HepG2 (cell line): Measurements from ENCODE around the gene DUSP15.

Experiments
- HDAC6 ChIP-seq: fragments of 200-600 bp; sonication (generic); IDR thresholded peaks from 2 replicates; pipeline ENCODE4 v1.7.0; 2017; ENCODE audit warnings: mild to moderate bottlenecking, antibody characterized with exemption, low read length, low read depth
- KLF15 ChIP-seq: sonication (generic); formaldehyde crosslinking; IDR thresholded peaks from 2 replicates; pipeline ENCODE4 v1.8.1; 2023; ENCODE audit warnings: borderline replicate concordance, mild to moderate bottlenecking, inconsistent platforms, missing genetic modification reagents, mixed read lengths
- MEIS2 ChIP-seq: sonication (generic); formaldehyde crosslinking; IDR thresholded peaks from 2 replicates; pipeline ENCODE4 v1.9.0; 2021; ENCODE audit warnings: mild to moderate bottlenecking, missing genetic modification reagents
- TBP ChIP-seq: sonication (generic); formaldehyde crosslinking; IDR thresholded peaks from 2 replicates; pipeline ENCODE4 v1.5.0; 2020; ENCODE audit warnings: missing genetic modification reagents
- ZFP82 ChIP-seq: sonication (generic); formaldehyde crosslinking; IDR thresholded peaks from 2 replicates; pipeline ENCODE4 v1.5.1; 2020; ENCODE audit warnings: mild to moderate bottlenecking, missing genetic modification reagents, borderline replicate concordance
- ZNF383 ChIP-seq: sonication (generic); formaldehyde crosslinking; IDR thresholded peaks from 2 replicates; pipeline ENCODE4 v1.4.0; 2020; ENCODE audit warnings: missing genetic modification reagents, mild to moderate bottlenecking, borderline replicate concordance
- ZNF605 ChIP-seq: sonication (generic); formaldehyde crosslinking; IDR thresholded peaks from 2 replicates; pipeline ENCODE4 v1.8.0; 2022; ENCODE audit warnings: mild to moderate bottlenecking, missing genetic modification reagents
- TF ChIP-seq, protein P1 (sequence below): sonication (generic); formaldehyde crosslinking; IDR thresholded peaks from 2 replicates; pipeline ENCODE4 v1.4.0; 2020; ENCODE audit warnings: missing genetic modification reagents
- TF ChIP-seq, protein P2 (sequence below): sonication (generic); formaldehyde crosslinking; IDR thresholded peaks from 2 replicates; pipeline ENCODE4 v1.5.0; 2020; ENCODE audit warnings: mild to moderate bottlenecking, missing genetic modification reagents, moderate library complexity
- TF ChIP-seq, protein P3 (sequence below): sonication (generic); formaldehyde crosslinking; IDR thresholded peaks from 2 replicates; pipeline ENCODE4 v1.4.0; 2020; ENCODE audit warnings: missing genetic modification reagents

DNA sequence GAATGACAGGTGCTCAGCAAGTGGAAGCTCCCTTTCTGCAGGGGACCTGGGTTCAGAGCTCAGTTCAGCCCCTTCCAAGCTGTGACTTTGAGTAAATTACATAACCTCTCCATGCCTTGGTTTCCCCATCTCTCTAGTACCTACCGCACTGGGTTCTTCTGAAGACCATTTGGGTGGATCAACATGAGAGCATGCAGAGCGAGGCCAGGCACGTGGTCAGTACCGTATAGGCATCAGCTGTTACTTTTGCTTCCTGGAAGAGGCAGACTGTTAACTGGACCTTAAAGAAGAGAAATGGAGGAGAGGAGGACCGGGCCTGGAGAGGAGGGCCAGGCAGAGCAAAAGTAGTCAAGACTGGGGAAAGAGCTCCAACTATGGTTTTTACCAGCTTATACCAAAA lies 52.9 kb downstream of the DUSP15 start:
- TF ChIP-seq, protein P1, sequence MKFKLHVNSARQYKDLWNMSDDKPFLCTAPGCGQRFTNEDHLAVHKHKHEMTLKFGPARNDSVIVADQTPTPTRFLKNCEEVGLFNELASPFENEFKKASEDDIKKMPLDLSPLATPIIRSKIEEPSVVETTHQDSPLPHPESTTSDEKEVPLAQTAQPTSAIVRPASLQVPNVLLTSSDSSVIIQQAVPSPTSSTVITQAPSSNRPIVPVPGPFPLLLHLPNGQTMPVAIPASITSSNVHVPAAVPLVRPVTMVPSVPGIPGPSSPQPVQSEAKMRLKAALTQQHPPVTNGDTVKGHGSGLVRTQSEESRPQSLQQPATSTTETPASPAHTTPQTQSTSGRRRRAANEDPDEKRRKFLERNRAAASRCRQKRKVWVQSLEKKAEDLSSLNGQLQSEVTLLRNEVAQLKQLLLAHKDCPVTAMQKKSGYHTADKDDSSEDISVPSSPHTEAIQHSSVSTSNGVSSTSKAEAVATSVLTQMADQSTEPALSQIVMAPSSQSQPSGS (CRISPR knock-in tag): no peak
- TF ChIP-seq KLF15 (no peak), ZNF383 (no peak), ZNF605 (no peak), ZFP82 (CRISPR knock-in tag) (no peak), TBP (CRISPR knock-in tag) (no peak), HDAC6 (no peak), MEIS2 (CRISPR knock-in tag) (no peak)
- TF ChIP-seq, protein P2, sequence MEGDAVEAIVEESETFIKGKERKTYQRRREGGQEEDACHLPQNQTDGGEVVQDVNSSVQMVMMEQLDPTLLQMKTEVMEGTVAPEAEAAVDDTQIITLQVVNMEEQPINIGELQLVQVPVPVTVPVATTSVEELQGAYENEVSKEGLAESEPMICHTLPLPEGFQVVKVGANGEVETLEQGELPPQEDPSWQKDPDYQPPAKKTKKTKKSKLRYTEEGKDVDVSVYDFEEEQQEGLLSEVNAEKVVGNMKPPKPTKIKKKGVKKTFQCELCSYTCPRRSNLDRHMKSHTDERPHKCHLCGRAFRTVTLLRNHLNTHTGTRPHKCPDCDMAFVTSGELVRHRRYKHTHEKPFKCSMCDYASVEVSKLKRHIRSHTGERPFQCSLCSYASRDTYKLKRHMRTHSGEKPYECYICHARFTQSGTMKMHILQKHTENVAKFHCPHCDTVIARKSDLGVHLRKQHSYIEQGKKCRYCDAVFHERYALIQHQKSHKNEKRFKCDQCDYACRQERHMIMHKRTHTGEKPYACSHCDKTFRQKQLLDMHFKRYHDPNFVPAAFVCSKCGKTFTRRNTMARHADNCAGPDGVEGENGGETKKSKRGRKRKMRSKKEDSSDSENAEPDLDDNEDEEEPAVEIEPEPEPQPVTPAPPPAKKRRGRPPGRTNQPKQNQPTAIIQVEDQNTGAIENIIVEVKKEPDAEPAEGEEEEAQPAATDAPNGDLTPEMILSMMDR (CRISPR knock-in tag): no peak
- TF ChIP-seq, protein P3, sequence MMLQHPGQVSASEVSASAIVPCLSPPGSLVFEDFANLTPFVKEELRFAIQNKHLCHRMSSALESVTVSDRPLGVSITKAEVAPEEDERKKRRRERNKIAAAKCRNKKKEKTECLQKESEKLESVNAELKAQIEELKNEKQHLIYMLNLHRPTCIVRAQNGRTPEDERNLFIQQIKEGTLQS: no peak
